Osteoblast (primary cell): ENCODE results near the gene CRELD2. TPM values are rescaled to one million over a fixed set of nuclear protein-coding genes. Genes with fewer than 3 reads are reported as not detected.
A peak's percentile ranks its signal among the peaks of the same experiment; 100 is the strongest.

ENCODE experiments used
- DNase-seq: peaks from one replicate; pipeline ENCODE4 v3.0.0; 2011; ENCODE audit warnings: low spot score, mixed read lengths; ENCODE audit not compliant: insufficient read length; ENCODE audit errors: missing footprints
- H2AFZ ChIP-seq: 2 replicates; pipeline ENCODE4 v1.6.0; 2011; ENCODE audit warnings: mild to moderate bottlenecking, low read length
- H3K27ac ChIP-seq: 2 replicates; pipeline ENCODE4 v1.5.1; 2011; ENCODE audit warnings: mild to moderate bottlenecking, low read depth, low read length, moderate library complexity
- H3K27me3 ChIP-seq: 2 replicates; pipeline ENCODE4 v1.6.0; 2012; ENCODE audit warnings: mild to moderate bottlenecking, control low read depth, inconsistent platforms, low read length, moderate library complexity; ENCODE audit not compliant: insufficient read depth
- H3K36me3 ChIP-seq: 2 replicates; pipeline ENCODE4 v1.5.1; 2011; ENCODE audit warnings: mild to moderate bottlenecking, low read length, control low read depth, moderate library complexity; ENCODE audit not compliant: insufficient read depth
- H3K4me1 ChIP-seq: 2 replicates; pipeline ENCODE4 v1.5.1; 2011; ENCODE audit warnings: mild to moderate bottlenecking, low read length, control low read depth, moderate library complexity; ENCODE audit not compliant: insufficient read depth
- H3K4me2 ChIP-seq: 2 replicates; pipeline ENCODE4 v1.6.0; 2011; ENCODE audit warnings: mild to moderate bottlenecking, low read length; ENCODE audit not compliant: insufficient read depth
- H3K4me3 ChIP-seq: fragments of 200-600 bp; sonication (generic); 3 replicates; pipeline ENCODE4 v1.5.1; 2012; ENCODE audit warnings: mild to moderate bottlenecking, low read length, inconsistent platforms; ENCODE audit not compliant: insufficient read depth
- H3K79me2 ChIP-seq: 2 replicates; pipeline ENCODE4 v1.6.0; 2012; ENCODE audit warnings: mild to moderate bottlenecking, low read length, control low read depth, inconsistent platforms; ENCODE audit not compliant: insufficient read depth
- H3K9me3 ChIP-seq: 2 replicates; pipeline ENCODE4 v1.5.1; 2011; ENCODE audit warnings: low read depth, low read length, control low read depth
- H4K20me1 ChIP-seq: 2 replicates; pipeline ENCODE4 v1.6.0; 2012; ENCODE audit warnings: mild to moderate bottlenecking, low read length, control low read depth; ENCODE audit not compliant: insufficient read depth
- total RNA-seq: library from RNA; depleted of rRNA; stranded (reverse); fragments of >200 nt; gene quantifications from 2 replicates; pipeline ENCODE4 v1.2.3, GENCODE V29; 2012
- TF ChIP-seq, protein P1 (sequence below): IDR thresholded peaks from 2 replicates; pipeline ENCODE4 v1.5.1; 2011; ENCODE audit warnings: mild to moderate bottlenecking, low read depth, low read length, moderate library complexity; ENCODE audit errors: extremely low read depth

CRELD2 gene
- total RNA-seq, 1 donor: 31.1 TPM

DNA sequence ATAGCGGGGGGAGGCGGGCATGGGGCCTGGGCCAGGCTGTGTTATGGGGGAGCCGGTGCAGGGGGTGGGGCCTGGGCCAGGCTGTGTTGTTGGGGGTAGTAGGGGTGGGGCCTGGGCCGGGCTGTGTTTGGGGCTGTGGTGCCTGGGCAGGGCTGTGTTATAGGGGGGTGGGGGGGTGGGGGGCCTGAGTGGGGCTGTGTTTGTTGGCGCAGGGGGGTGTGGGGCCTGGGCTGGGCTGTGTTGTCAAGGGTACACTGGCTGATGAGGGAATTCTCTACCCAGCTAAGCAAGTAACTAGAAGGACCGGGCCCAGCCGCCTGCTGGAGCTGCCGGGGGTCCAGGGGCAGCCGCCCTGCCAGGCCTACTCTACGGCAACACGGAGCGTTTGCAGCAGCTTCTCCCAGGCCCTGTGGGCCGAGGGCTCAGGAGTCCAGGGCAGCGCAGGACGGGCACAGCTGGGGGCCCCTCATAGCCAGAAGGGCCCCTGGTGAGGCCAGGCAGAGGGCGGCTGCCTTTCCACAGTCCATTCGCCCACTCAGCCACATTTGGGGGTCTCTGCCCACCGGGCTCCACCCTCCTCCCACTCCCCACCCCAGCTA, 32.1 kb downstream of the CRELD2 start:
- no peak overlapping the region for H3K4me2 ChIP-seq
- TF ChIP-seq, protein P1, sequence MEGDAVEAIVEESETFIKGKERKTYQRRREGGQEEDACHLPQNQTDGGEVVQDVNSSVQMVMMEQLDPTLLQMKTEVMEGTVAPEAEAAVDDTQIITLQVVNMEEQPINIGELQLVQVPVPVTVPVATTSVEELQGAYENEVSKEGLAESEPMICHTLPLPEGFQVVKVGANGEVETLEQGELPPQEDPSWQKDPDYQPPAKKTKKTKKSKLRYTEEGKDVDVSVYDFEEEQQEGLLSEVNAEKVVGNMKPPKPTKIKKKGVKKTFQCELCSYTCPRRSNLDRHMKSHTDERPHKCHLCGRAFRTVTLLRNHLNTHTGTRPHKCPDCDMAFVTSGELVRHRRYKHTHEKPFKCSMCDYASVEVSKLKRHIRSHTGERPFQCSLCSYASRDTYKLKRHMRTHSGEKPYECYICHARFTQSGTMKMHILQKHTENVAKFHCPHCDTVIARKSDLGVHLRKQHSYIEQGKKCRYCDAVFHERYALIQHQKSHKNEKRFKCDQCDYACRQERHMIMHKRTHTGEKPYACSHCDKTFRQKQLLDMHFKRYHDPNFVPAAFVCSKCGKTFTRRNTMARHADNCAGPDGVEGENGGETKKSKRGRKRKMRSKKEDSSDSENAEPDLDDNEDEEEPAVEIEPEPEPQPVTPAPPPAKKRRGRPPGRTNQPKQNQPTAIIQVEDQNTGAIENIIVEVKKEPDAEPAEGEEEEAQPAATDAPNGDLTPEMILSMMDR: no peak

DNA sequence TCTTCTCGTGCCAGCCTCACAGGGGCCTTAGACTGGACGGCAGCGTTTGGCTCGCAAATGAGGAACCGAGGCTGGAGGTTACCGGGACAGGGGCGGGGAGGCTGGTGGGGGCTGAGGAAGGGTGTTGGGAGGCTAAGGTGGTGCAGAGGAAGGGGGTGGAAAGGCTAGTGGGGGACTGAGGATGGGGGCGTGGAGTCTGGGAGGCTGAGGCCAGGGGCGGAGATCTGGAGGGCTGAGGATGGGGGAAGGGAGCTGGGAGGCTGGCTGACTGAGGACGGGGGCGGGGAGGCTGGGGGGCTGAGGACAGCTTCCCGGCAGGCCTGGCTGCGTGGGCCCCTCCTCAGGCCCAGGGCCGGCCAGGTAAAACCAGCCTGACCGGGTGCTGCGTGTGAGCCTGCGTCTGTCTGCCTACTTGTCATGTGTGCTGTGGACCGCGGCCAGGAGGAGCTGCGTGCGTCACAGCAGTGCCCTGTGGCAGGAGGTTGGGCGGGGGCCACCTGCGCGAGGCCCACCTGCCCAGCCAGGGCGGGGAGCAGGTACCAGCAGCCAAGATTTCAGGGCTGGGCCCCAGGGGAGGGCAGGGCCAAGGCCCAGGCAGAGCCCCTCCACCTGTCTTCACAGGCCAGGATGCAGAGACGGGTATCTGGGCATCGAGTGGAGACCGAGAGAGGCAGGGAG, 32.7 kb downstream of the CRELD2 start:
- H3K4me1 ChIP-seq: peaks cover 15% of the 10 kb centered on the region
- no peaks in the 10 kb centered on the region for H3K27me3 ChIP-seq
- TF ChIP-seq, protein P1: no peak
- no peak overlapping the region for H3K4me2 ChIP-seq
- no peaks in the 10 kb centered on the region for H3K36me3 ChIP-seq
- DNase-seq: no peak
- no peaks in the 10 kb centered on the region for H4K20me1 ChIP-seq
- no peaks in the 10 kb centered on the region for H3K9me3 ChIP-seq
- no peak overlapping the region for H3K27ac ChIP-seq
- H3K4me3 ChIP-seq: no peak overlapping the region
- H3K79me2 ChIP-seq: no peaks in the 10 kb centered on the region
- no peak overlapping the region for H2AFZ ChIP-seq

More for the DNA sequence above, 32.1 kb downstream of the CRELD2 start:
- Histone ChIP-seq H4K20me1 (no peaks in the 10 kb centered on the region), H3K27ac (no peak overlapping the region), H3K36me3 (no peaks in the 10 kb centered on the region), H3K27me3 (no peaks in the 10 kb centered on the region), H3K79me2 (no peaks in the 10 kb centered on the region), H2AFZ (no peak overlapping the region), H3K4me1 (peaks cover 15% of the 10 kb centered on the region), H3K4me3 (no peak overlapping the region), H3K9me3 (no peaks in the 10 kb centered on the region)
- DNase-seq: no peak

DNA sequence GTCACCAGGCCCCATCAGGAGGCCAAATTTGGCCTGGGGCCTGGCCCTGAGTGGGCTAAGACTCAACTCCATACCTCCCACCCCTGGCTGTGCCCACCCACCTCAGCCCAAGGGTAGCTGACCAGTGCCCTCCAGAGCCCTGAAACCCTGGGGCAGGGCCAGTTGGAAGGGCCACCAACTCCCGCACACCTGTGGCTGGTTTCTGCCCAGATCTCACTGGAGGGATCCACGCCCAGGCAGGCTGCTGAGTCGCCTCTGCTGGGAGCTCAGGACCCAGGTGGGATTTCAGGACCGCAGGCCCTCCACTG, 33.2 kb downstream of the CRELD2 start:
- no peak for DNase-seq
- no peak overlapping the region for H2AFZ ChIP-seq
- H3K4me3 ChIP-seq: no peak overlapping the region
- no peak overlapping the region for H3K27ac ChIP-seq
- H3K36me3 ChIP-seq: no peaks in the 10 kb centered on the region
- no peaks in the 10 kb centered on the region for H3K27me3 ChIP-seq
- no peak overlapping the region for H3K4me2 ChIP-seq
- H3K4me1 ChIP-seq: peaks cover 15% of the 10 kb centered on the region
- no peaks in the 10 kb centered on the region for H4K20me1 ChIP-seq
- no peaks in the 10 kb centered on the region for H3K9me3 ChIP-seq
- TF ChIP-seq, protein P1: no peak
- no peaks in the 10 kb centered on the region for H3K79me2 ChIP-seq

DNA sequence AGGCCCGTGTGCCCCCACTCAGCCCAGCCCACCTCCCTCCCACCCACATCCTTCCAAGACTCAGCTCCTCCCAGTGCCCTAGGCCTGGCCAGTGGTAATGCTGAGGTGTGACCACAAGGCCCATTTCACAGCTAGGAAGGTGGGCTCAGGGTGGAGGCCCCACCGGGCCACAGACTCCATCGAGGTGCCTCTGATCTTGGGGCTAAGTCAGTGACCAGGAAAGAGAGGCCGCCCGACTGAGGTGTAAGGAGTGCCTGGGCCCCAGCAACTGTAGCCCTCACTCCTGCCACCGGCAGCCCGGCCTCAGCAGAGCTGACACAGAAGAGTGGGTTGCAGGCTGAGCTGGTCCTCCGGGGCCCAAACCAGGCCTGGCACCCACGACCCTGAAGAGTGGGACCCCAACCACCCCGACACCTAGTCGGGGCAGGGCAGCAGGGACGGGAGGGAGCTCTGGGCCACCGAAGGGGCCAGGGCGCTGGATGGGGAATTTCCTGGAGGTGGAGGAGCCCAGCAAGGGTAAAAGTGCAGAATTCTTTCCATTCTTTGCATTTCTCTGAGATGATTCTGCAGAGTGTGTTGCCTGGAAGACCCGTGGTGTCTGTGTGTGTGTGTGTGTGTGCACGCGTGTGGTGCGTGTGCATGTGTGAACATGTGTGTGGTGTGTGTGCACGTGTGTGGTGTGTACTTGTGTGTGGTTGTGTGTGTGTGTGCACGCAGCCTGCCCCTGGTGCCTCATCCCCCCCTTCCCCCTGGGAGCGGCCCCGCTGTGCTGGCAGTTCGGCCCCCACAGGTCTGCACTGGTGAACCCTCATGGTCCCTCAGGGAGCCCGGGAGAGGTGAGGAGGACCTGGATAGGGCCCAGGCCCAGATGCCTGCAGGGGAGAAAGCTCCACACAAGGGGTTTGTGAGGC, 33.8 kb downstream of the CRELD2 start:
- no peak overlapping the region for H3K4me3 ChIP-seq
- no peaks in the 10 kb centered on the region for H3K27me3 ChIP-seq
- H4K20me1 ChIP-seq: no peaks in the 10 kb centered on the region
- peak overlapping the region; percentile 51 for H2AFZ ChIP-seq
- no peak overlapping the region for H3K27ac ChIP-seq
- no peaks in the 10 kb centered on the region for H3K79me2 ChIP-seq
- no peak overlapping the region for H3K4me2 ChIP-seq
- no peaks in the 10 kb centered on the region for H3K9me3 ChIP-seq
- H3K36me3 ChIP-seq: no peaks in the 10 kb centered on the region
- DNase-seq: peak; percentile 98
- TF ChIP-seq, protein P1: no peak
- H3K4me1 ChIP-seq: peaks cover 15% of the 10 kb centered on the region
